HFFc6 (cell line): ENCODE measurements around the gene GLIS1. TPM values are rescaled to one million over a fixed set of nuclear protein-coding genes. Genes with fewer than 3 reads are reported as not detected.
A peak's percentile ranks its signal among the peaks of the same experiment; 100 is the strongest.

Experiments used
- DNase-seq: peaks from one replicate; pipeline ENCODE4 v3.0.0-alpha.2; 2018
- H3K27ac Mint-ChIP-seq: 2 replicates; pipeline ENCODE4 v1.8.0; 2020; ENCODE audit warnings: mild to moderate bottlenecking, mixed read lengths
- H3K27me3 Mint-ChIP-seq: 2 replicates; pipeline ENCODE4 v1.8.0; 2021; ENCODE audit warnings: mild to moderate bottlenecking, moderate library complexity, mixed read lengths; ENCODE audit not compliant: insufficient read depth
- H3K36me3 Mint-ChIP-seq: 2 replicates; pipeline ENCODE4 v1.8.0; 2021; ENCODE audit warnings: low read depth, mixed read lengths
- H3K4me1 Mint-ChIP-seq: 2 replicates; pipeline ENCODE4 v1.8.0; 2020; ENCODE audit warnings: low read depth, mixed read lengths
- H3K4me3 Mint-ChIP-seq: 2 replicates; pipeline ENCODE4 v1.8.0; 2020; ENCODE audit warnings: mild to moderate bottlenecking, moderate library complexity, mixed read lengths
- H3K9me3 Mint-ChIP-seq: 2 replicates; pipeline ENCODE4 v1.8.0; 2020; ENCODE audit warnings: mild to moderate bottlenecking, mixed read lengths
- total RNA-seq, 6 experiments: library from RNA; stranded (reverse); fragmentation: NEBNext Ultra II Directional; extraction: Animal tissue kit (Norgen Biotek cat#: 25700); gene quantifications; 2 replicates in 1 of 6; 3 replicates in 5 of 6; pipeline ENCODE4 v1.2.3, GENCODE V29; 2021
- TF ChIP-seq, protein P1 (sequence below): fragments of 200-600 bp; sonication (generic); IDR thresholded peaks from 2 replicates; pipeline ENCODE4 v1.5.0; 2021; ENCODE audit warnings: antibody characterized with exemption, mild to moderate bottlenecking

Gene GLIS1
- total RNA-seq, 6 experiments from 2014 or later = 1.1 to 1.9 (median 1.2) TPM

DNA sequence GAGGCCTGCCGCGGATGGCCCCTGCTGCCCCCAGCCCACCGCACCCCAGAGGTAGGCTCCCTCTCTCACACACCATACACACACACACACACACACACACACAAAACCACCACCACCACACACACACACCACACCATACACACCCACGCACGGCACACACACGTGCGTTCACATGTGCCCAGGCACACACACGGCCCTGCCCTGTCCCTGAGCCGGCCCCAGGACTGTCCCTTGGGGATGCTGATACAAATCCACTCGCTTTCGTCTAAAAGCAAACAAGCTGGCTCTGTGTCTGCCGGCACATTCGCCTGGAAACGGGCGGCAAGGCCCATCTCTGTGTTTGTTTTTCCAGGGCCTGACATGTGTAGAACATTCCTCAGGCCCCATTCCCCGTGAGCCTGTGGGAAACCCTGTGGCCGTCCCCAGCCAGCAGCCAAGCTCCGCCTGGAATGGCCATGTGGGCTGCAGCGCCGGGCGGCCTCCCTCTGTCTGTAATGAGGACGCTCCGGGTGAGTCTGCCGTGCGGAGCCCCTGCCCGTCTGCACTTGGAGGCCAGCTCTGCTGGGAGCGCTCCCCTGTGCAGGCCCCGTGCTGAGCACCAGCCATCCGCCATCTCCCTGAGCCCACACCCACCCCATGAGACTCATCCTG lies 212.4 kb downstream of the GLIS1 start:
- Mint-ChIP-seq H3K4me1 (peaks cover 17% of the 10 kb centered on the region), H3K27me3 (peaks cover 27% of the 10 kb centered on the region), H3K4me3 (no peak overlapping the region), H3K9me3 (no peaks in the 10 kb centered on the region), H3K27ac (no peak overlapping the region), H3K36me3 (no peaks in the 10 kb centered on the region)
- TF ChIP-seq, protein P1, sequence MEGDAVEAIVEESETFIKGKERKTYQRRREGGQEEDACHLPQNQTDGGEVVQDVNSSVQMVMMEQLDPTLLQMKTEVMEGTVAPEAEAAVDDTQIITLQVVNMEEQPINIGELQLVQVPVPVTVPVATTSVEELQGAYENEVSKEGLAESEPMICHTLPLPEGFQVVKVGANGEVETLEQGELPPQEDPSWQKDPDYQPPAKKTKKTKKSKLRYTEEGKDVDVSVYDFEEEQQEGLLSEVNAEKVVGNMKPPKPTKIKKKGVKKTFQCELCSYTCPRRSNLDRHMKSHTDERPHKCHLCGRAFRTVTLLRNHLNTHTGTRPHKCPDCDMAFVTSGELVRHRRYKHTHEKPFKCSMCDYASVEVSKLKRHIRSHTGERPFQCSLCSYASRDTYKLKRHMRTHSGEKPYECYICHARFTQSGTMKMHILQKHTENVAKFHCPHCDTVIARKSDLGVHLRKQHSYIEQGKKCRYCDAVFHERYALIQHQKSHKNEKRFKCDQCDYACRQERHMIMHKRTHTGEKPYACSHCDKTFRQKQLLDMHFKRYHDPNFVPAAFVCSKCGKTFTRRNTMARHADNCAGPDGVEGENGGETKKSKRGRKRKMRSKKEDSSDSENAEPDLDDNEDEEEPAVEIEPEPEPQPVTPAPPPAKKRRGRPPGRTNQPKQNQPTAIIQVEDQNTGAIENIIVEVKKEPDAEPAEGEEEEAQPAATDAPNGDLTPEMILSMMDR = no peak
- DNase-seq = peak; percentile 33

GRCh38 chr1:53525595-53525994 lies 213.4 kb downstream of the GLIS1 start:
- H3K9me3 Mint-ChIP-seq = no peaks in the 10 kb centered on the region
- TF ChIP-seq, protein P1 = 0 out of 2 replicates have a peak, but pooled peaks have one; percentile 10
- no peaks in the 10 kb centered on the region for H3K36me3 Mint-ChIP-seq
- H3K27ac Mint-ChIP-seq = no peak overlapping the region
- DNase-seq = peak; percentile 32
- peaks cover 17% of the 10 kb centered on the region for H3K4me1 Mint-ChIP-seq
- H3K4me3 Mint-ChIP-seq = no peak overlapping the region
- peaks cover 27% of the 10 kb centered on the region for H3K27me3 Mint-ChIP-seq

DNA sequence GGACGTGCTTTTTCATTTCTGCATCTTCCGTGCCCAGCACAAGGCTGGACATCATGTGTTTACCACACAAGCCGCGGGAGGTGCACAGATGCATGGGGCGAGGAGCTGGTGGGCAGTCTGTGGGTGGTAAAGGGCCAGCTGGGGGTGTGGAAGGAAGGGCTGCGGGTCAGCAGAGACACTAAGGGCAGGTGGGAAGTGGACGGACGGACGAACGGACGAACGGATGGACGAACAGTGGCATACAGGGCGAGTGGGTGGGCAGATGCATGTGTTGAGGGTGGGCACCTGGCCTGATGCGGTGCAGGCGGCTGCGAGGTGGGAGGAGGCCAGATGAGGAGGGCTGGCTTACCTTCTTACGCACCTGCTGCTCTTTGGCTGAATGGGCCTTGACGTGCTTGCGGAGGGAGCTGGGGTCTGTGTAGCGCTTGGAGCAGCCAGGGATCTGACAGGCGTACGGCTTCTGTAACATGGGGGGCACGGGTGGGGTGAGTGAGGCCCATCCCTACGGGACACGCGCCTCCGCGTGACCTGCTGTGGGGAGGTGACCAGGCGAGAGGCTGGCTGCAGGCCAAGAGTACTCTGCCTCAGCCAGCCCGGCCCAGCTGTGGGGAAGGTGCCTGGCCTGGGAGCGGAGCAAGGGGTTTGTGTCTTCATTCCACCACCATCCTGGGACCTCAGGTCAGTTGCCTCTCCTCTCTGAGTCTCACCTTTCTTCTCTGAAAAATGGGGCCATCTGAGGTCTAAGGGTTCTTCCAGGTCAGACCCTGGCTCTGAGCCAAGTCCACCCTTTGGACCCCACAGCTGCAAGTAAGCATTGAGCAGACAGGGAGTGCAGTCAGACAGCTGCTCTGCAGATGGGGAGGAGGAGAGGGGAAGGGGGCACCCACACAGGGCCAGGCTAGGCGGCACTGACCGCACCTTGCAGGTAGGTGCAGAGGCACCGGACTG lies 214.3 kb downstream of the GLIS1 start:
- Mint-ChIP-seq H3K36me3 (no peaks in the 10 kb centered on the region; the same call in 1 of the 2 replicates), H3K4me3 (no peak overlapping the region), H3K4me1 (peaks cover 19% of the 10 kb centered on the region), H3K9me3 (no peaks in the 10 kb centered on the region), H3K27ac (no peak overlapping the region), H3K27me3 (peaks cover 31% of the 10 kb centered on the region)
- TF ChIP-seq, protein P1 = no peak
- DNase-seq = no peak

DNA sequence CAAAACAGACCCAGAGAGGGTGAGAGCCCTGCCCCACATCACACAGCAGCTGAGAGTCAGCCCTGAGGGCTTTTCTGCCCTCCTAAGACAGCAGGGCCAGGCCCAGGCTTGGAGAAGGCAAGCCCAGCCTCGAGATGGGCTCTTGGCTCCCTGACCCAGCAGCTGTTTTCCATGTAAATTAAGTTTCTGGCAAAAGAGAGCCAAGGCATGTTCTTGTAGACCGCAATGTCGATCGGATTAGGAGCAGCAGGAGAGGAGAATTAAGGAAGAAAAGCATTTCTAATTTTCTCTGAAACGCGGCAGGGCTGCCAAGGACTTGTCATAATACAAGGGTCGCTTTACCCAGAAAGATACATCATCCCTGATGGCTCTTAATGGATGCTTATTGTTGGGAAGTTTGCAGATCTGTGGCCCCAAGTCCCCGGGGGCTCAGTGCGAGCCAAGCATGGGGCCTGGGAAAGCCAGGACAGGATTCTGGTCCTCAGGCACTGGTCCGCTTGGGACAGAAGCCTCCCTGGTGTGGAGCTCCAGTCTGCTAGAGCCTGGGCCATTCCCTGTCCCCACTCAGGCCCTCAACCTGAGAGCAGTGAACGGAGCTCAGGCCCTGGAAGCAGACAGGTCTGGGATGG lies 216.9 kb downstream of the GLIS1 start:
- H3K4me3 Mint-ChIP-seq = no peak overlapping the region
- TF ChIP-seq, protein P1 = no peak
- no peaks in the 10 kb centered on the region; the same call in 1 of the 2 replicates for H3K36me3 Mint-ChIP-seq
- no peak overlapping the region for H3K27ac Mint-ChIP-seq
- H3K27me3 Mint-ChIP-seq = peaks cover 33% of the 10 kb centered on the region
- no peaks in the 10 kb centered on the region for H3K9me3 Mint-ChIP-seq
- H3K4me1 Mint-ChIP-seq = peaks cover 26% of the 10 kb centered on the region
- no peak for DNase-seq

- no peaks in the 10 kb centered on the region for H3K9me3 Mint-ChIP-seq
- no peaks in the 10 kb centered on the region; the same call in 1 of the 2 replicates for H3K36me3 Mint-ChIP-seq
- H3K4me3 Mint-ChIP-seq = no peak overlapping the region
- H3K4me1 Mint-ChIP-seq = peaks cover 10% of the 10 kb centered on the region; the same call in 1 of the 2 replicates
- no peak overlapping the region for H3K27ac Mint-ChIP-seq
- peaks cover 27% of the 10 kb centered on the region for H3K27me3 Mint-ChIP-seq
- no peak for DNase-seq
- TF ChIP-seq, protein P1 = no peak
Measured at GRCh38 chr1:53520481-53520880, 218.5 kb downstream of the GLIS1 start.
